ENCODE results near the gene GALNT14.

The GALNT14 gene

GRCh38 chr2:30966786-30967185 is 171.5 kb downstream of the GALNT14 start:
- no peak for TF ChIP-seq CTCF (IDR thresholded peaks at IDR 0.05; ENCODE audit: low read depth, low read length)
- H3K4me3 ChIP-seq (ENCODE audit: low read depth, low read length), result no peak overlapping the region

GRCh38 chr2:30965022-30965531 is 173.2 kb downstream of the GALNT14 start:
- no peak overlapping the region for H3K4me3 ChIP-seq (ENCODE audit: low read depth, low read length)
- no peak for TF ChIP-seq CTCF (IDR thresholded peaks at IDR 0.05; ENCODE audit: low read depth, low read length)

GRCh38 chr2:30964334-30965005 is 173.8 kb downstream of the GALNT14 start:
- H3K4me3 ChIP-seq (ENCODE audit: low read depth, low read length), result no peak overlapping the region
- no peak for TF ChIP-seq CTCF (IDR thresholded peaks at IDR 0.05; ENCODE audit: low read depth, low read length)

GRCh38 chr2:30963184-30963583 is 175.1 kb downstream of the GALNT14 start:
- TF ChIP-seq CTCF (IDR thresholded peaks at IDR 0.05; ENCODE audit: low read depth, low read length), result no peak
- no peak overlapping the region for H3K4me3 ChIP-seq (ENCODE audit: low read depth, low read length)

GRCh38 chr2:30960213-30960612 is 178.0 kb downstream of the GALNT14 start:
- TF ChIP-seq CTCF (IDR thresholded peaks at IDR 0.05; ENCODE audit: low read depth, low read length), result no peak
- H3K4me3 ChIP-seq (ENCODE audit: low read depth, low read length), result no peak overlapping the region

DNA sequence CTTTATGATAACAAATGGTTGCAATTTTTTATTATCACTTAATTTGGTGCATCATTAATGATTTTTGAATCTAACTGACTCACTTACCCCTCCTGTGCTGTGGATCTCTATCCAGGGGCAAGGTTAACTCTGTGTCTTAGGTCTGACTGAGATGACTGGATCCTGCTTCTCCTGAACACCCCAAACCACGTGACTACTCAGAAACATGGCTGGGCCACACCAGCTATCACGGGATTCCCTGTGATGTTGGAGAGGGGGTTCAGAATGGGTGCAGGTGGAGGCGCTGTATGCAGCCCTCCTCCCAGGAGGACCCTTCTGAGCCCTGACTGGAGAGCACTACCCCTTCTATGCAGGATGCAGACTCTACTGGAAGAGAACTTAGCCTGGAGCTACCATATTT is 178.6 kb downstream of the GALNT14 start:
- TF ChIP-seq CTCF (IDR thresholded peaks at IDR 0.05; ENCODE audit: low read depth, low read length), result no peak
- no peak overlapping the region for H3K4me3 ChIP-seq (ENCODE audit: low read depth, low read length)

DNA sequence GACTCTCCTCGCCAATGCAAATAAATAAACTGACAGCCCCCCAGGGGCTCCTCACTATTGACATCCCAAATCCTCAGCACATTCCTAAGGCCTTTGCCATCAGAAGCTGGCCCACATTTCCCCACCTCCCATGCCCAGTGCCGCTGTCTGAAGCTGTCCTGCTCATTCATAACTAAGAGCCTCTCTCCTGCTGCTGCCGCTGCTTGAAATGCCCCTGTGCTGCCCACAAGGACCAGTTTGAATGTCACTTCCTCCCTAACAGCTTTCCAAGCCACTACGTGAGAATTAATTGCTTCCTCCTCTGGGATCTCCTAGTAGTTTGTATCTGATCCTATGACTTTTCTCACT is 179.3 kb downstream of the GALNT14 start:
- H3K4me3 ChIP-seq (ENCODE audit: low read depth, low read length), result no peak overlapping the region
- no peak for TF ChIP-seq CTCF (IDR thresholded peaks at IDR 0.05; ENCODE audit: low read depth, low read length)

Data from WI38 (cell line).